DMS53 treated with DMSO at 0.1 percent for 48 hours (cell line): ENCODE data around the gene NUDT3.
"Not testable (repeated sequence)": the region's sequence is repeated elsewhere in the genome, so short reads cannot be mapped to it uniquely, and the experiment has no call there.

Experiments used
- DNase-seq: peaks from one replicate; lab custom pipeline; 2025; ENCODE audit not compliant: unreplicated experiment; lab: John Stamatoyannopoulos, UW

Gene NUDT3

DNA sequence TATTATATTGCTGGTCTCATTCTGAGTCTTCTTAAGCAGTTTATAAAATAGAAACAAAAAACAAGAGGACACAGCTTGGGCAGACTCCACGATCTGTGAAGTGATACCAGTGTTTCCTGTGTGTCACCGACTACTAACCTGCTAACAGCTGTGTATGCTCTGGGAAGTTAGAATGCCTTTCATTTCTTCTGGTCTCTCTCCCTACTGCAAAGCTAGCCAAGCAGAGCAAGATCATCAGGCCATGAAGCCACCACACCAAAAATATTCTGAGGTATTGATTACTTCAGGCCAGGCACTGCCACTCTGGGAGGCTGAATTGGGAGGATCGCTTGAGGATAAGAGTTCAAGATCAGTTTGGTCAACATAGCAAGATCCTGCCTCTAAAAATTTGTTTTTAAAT lies 96.7 kb downstream of the NUDT3 start:
- no peak for DNase-seq

DNA sequence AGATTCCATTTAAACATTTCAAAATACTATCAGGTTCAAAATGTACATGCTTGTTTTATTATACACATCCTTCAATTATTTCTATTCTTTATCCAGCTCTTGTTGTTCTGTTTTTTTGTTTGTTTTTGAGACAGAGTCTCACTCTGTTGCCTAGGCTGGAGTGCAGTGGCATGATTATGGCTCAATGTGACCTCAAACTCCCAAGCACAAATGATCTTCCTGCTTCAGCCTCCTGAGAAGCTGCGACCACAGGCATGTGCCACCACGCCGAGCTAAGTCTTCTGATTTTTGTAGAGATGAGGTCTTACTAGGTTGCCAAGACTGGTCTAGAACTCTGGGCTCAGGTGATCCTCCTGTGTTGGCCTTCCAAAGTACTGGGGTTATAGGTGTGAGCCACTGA lies 99.5 kb downstream of the NUDT3 start:
- DNase-seq, result no peak

DNA sequence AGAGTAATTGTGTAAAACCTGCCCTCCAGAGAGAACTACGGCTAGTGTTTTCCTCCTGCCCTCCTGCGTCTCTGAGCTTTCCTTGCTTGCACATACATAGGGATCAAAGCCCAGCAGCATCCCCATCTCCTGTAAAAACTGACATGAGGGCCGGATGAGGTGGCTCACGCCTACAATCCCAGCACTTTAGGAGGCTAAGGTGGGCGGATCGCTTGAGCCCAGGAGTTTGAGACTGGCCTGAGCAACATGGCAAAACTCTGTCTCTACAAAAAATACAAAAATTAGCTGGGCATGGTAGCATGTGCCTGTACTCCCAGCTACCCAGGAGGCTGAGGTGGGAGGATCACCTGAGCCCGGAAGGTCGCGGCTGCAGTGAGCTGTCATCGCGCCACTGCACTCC lies 103.3 kb downstream of the NUDT3 start:
- DNase-seq, result no peak

DNA sequence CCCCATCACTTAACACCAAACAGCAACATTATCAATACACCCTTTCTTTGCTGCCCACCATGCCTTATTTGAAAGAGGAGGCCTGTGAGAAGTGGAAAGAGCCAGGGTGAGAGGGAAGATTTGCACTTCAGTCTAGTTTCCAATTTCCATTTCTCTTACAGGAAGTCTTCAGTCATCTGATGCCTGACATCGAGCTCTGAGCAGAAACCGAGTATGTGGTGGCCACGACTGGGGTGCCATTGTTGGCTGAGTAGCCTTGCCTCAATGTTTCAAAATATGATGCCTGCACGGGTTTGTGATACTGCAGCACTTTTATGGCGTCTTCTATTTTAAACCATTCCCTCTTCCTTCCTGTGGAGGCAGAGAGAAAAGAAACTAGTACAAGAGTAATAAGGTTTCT lies 103.9 kb downstream of the NUDT3 start:
- no peak for DNase-seq

DNA sequence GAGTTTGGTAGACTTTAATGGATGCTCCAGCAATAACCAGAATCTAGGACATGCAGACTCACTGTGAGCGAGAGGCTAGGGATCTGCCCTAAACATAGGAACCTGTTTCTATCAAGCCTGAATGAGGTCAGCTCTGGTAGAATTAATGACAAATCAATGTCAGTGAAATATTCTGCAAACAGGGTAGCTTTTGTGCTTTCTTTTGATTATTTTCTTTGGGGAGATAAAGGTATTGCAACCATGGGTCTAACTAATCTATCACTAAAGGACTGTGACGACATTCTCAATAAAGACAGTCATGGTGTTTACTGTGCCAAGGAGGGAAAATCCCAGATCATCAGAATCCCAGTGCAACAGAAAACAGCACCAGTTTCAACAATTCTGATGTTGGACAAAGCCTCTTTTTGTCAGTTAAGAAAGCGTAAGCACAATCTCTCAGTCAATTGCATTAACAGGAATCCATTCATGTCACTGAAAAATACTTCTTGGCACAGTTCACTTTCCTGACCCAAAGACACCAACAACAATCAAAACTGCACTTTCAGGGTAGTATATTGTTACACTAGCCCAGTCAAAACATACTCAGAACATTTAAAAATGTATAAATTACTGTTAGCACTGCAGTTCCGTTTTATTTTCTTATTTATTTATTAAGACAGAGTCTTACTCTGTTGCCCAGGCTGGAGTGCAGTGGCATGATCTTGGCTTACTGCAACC lies 106.9 kb downstream of the NUDT3 start:
- DNase-seq, result no peak

DNA sequence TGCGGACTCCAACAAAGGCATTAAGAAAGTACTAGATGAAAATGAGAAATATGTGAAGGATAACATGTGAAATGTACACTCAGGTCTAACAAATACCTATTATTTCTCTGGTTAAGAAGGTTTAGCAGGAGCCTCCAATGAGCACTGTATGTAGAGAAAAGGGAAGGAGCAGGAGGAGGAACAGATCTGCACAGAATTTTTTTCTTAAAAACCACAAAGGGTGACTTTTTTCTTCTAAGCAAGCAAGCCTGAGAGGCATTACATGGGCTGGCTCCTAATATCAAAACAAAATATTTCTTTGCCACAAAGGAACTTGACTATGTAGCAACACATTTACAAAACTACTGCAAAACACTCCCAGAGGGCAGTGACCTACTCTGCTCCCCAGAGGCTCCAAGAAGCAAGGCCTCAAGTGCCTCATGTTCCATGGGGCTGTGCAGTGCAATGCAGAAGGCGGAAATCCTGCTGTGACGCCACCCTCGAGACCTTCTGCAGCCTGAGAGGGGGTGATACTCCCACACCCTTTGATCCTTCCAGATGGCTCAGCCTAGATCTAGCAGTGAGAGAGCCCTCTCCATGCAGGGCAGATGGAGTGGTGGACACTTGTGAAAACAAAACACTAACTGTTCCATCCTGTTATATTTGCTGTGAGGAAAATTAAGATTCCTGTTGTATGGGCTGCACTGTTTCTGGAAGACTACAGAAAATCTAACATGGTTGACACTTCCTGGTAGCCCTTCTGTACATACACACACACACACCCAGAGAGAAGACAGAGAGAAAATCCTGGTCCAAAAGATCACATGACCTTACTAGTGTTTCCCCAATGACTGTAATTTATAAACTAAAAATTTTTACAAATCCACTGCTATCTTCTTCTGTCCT lies 107.7 kb downstream of the NUDT3 start:
- no peak for DNase-seq

DNA sequence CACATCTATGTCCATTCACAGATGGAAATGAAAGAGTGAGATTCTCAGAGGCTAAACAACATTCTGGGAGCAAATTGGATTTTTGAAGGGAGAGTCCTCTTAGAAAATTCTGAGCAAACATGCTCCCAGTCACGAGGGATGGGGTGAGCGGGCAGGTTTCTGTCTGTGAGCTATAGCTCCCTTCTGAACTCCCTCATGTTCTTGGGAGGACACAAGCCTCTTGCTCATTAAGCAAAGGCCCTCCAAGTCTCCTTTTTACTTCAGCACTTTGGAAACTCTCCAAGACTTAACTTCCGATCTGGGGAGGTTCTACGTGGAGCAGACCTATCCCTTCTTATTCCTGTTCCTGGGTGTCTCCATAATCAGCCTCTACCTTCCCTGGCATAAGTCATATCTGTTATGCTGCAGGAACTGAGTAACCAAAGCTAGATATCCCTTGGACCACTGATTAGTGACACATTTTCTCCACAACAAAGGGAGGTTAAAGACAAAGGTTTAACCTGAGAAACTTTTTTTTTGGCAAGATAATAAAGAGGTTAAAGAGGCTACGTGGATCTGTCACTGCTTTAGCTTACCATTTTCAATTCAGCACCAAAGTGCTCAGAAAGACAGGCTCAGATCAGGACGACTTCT lies 110.7 kb downstream of the NUDT3 start:
- DNase-seq, result no peak

DNA sequence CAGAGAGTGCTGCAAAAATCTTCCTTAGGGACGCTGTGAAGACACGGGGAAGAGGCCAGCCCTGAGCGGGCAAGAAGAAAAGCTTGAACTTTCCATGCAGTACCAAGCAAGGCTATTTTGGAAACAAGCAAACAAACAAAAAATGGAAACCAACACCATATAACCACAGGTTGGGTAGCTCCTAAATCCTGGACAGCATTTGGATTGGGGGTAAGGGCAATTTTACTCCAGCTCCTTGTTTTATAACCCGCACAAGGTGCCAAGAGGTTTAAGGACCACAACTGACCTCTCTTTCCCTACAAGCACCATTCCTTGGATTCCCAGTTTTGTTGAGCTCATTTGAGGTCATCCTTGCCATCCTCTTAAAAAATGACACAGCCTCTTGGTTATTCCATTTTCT lies 112.3 kb downstream of the NUDT3 start:
- no peak for DNase-seq

DNA sequence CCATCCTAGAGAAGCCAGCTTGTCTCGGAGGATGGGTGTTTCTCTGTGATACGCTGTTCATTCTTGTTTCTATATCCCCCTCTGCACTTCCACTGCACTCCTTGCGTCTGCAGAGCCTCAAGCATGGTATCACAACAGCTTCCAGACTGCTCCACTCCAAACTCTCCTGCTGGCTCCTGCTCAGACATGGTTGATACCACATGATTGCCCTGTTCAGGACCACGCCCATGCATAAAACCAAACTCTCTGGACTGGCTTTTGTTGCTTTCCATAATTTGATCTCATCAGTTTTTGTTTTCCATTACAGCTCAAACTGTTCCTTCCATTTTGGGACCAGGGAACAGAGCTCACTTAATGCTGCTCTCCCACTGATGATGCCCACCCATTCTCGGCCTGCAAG lies 113.6 kb downstream of the NUDT3 start:
- DNase-seq, result no peak

DNA sequence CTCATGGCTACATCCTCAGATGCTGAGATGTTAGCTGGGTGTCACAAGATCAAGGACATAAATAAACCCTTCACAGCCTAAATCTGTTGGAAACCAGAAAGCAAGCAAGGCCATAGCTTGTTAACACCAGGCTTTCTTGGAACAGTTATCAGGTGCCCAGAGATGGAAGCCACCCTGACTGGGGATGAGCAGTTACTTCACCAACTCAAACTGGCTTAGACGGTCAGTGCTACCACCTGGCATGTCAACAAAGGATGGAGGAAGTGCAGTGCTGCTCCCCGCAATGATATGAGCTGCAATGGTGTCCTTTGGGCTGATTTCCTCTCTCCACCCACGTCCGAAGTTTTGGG lies 114.7 kb downstream of the NUDT3 start:
- no peak for DNase-seq

DNA sequence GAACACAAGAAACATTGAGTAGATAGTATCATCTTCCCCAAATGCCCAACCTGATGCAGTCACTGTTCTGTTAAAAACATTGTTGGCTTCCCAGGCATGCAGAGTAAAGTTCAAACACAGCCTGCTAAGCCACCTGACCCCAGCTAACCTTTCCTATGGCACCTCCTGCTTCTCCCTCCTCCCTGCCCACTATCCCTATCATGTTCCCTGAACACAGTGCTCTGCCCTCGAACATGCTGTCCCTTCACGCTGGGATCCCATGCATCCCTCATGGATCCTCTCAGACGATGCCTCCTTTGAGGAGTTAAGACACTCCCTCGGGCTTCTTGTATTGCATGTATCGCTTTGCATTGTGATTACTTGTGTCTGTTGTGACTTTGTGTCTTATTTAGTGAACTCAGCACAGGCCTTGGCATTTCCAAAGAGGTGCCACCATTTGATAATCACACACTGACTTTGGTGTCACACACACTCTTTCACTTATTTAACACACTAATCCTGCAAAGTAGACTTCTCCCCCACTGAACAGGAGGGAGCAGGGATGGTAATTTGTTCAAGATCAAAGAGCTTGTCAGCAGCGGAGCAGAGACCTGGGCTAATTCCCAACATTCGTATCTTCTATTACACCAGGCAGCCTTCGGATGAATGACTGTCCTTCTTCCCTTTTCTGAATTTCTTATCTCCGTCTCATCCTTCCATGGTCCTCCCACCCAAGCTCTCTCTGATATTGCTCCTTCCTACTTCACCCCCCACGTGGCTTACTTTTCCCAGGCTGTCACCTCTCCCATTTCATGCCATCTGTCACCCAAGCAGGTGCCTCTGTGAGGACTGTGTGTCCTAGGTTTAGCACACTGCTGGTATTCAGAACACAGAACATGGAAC lies 115.3 kb downstream of the NUDT3 start:
- no peak for DNase-seq

DNA sequence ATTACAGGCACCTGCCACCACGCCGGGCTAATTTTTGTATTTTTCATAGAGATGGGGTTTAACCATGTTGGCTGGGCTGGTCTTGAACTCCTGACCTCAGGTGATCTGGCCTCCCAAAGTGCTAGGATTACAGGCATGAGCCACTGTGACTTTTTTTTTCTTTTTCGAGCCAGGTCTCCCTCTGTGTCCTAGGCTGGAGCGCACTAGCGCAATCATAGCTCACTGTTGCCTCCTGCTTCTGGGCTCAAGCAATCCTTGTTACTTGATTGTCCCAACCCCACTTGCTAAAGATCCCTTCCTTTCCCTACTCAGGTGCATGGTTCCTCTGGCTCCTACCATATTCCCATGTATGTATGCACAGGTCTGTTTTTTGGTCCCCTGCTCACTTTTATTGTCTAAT lies 116.3 kb downstream of the NUDT3 start:
- DNase-seq, result no peak

DNA sequence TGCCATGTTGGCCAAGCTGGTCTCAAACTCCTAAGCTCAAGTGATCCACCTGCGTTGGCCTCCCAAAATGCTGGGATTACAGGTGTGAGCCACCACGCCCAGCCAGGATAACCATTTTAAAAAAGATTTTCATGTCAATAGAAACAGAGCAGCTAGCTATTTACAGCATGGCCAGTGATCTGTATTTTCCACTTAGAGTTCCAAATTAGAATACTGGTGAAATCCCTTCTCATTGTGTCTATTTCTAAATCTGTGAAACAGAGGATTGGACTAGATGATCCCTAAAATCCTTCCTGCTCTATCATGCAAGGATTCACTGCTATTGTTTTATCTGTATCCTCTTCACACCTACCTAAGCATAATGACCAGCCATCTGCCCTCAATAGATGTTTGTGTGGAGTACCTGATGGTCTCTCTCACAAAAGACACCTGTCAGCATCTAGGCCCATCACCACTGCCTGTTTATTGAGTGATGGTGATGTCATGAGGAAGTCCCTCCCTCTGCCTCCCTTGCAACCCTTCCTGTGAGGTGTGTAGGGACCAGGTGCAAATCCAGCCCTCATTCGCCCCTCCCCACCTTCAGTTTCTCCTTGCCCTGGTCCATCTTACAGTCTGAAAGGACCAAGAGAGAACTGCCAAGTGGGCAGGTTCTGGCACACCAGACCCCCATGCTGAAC lies 117.2 kb downstream of the NUDT3 start:
- peak; percentile 28 for DNase-seq

DNA sequence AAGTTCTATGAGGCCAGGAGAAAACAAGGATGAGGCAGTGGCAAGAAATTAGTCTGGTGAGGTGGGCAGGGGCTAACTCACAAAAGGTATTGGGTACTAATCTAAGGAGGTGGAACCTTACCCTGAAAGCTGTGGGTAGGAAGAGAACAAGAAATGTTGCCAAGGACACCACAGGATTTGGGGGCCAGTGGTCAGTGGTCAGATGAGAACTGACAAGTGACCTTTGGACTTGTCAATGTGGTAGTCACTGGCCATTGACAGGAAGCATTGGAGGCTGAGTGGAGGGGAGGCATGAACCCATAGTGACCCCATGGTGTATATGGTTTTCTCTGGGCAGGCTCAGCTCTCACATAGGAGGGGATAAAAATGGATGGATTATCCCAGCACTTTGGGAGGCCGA lies 118.3 kb downstream of the NUDT3 start:
- DNase-seq, result no peak

DNA sequence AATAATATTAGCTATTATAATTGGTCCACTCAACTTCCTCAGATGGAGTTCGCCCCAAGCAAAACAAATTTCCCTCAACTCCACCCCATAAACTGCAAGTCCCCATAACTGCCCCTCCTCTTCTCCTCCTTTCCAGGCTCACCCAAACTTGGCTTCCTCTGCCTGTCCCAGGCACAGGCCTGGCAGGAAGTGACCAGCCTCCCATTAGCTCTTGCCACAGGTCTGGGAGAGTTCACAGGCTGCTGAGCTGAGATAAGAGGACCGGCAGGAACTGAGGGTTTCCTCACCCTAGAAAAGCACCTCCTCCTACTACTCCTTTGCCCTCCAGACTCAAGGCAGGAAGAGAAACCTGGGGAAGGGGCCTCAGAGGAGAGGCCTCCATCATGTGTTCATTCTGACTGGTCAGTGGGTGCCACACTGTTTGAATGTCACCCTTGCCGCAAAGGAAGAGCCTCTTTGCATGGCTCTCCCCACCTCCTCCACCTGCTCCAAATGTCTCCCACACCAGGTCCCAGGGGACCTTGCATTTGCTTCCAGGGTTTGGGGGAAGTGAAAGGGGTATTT lies 119.1 kb downstream of the NUDT3 start:
- no peak for DNase-seq

DNA sequence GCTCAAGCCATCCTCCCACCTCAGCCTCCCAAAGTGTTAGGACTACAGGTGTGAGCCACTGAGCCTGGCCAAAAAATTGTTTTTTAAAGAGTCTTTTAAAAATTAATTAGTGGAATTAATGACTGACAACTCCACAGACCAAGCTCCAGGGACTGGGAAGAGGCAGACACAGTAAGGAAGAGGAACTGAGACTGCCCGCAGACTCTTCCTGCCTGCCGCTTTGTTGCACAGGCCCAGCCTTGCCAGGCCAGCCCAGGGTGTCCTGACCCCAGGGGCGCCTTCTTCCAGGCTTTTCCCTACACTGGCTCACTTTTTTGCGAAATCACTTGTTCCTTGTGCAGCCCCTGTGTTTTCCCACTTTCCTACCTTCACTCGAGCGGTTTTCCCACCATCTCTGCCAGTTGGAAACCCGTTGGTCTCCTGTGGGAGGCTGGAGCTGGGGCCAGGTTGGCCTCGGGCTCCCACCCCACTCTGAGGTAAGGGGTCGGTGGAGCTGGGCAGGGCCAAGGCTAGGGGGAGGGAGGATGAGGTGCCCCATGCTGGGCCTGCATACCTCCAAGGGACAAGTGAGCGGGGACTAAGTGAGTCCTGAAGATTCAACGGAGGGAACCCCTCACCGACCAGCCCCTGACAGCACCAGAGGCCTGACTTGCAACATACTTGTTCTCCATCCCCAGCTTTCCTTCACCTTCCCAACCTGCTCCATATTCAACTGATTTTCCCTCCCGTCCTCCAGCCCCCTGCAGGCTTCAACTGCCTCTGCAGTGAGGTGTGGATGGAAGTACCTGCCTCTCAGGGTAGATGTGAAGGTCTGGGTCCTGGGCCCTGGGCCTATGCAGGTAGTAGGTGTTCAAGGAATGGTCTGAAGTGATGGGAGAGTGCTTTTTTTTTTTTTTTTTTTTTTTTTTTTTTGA lies 120.2 kb downstream of the NUDT3 start:
- no peak for DNase-seq

DNA sequence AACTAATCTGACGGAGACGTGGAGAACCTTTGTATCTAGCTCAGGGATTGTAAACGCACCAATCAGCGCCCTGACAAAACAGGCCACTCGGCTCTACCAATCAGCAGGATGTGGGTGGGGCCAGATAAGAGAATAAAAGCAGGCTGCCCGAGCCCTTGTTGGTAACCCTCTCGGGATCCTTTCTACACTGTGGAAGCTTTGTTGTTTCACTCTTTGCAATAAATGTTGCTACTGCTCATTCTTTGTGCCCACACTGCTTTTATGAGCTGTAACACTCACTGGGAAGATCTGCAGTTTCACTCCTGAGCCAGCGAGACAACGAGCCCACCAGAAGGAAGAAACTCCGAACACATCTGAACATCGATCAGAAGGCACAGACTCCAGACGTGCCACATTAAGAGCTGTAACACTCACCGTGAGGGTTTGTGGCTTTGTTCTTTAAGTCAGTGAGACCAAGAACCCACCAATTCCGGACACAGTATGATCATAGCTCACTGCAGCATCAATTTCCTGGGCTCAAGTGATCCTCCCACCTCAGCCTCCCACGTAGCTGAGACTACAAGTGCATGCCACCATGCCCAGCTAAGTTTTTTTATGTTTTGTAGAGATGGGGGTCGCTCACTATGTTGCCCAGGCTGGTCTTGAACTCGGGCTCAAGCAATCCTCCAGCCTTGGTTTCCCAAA lies 122.7 kb downstream of the NUDT3 start:
- not testable (repeated sequence) for DNase-seq

DNA sequence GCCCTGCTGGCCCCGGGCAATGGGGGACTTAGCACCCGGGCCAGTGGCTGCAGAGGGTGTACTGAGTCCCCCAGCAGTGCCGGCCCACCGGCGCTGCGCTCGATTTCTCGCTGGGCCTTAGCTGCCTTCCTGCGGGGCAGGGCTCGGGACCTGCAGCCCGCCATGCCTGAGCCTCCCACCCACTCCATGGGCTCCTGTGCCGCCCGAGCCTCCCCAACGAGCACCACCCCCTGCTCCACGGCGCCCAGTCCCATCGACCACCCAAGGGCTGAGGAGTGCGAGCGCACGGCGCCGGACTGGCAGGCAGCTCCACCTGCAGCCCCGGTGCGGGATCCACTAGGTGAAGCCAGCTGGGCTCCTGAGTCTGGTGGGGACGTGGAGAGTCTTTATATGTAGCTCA lies 123.3 kb downstream of the NUDT3 start:
- not testable (repeated sequence) for DNase-seq

DNA sequence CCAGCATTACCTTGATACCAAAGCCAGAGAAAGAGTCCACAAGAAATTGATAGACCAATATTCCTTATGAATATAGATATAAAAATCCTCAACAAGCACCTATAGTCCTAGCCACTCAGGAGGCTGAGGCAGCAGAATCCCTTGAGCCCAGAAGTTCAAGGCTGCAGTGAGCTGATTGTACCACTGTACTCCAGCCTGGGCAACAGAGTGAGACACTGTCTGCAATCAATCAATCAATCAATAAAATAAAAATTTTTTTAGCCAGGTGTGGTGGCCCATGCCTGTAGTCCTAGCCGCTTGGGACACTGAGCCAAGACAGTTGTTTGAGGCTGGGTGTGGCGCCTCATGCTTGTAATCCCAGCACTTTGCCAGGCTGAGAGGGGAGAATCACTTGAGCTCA lies 124.7 kb downstream of the NUDT3 start:
- DNase-seq, result no peak
